Stimulated activated naive CD8-positive, alpha-beta T cell treated with anti-CD3 and anti-CD28 coated beads, Interleukin-15, amount 100 ng/mL, for 72 hours (primary cell): ENCODE data around the gene UBXN11.

Experiments used
- ATAC-seq: fragments of 150-1000 bp; cut with Tn5 transposase; 2 replicates; pipeline ENCODE4 v1.10.0; 2021; ENCODE audit warnings: mild to moderate bottlenecking, moderate library complexity
- DNase-seq, 2 donors: peaks; one replicate each; pipeline ENCODE4 v3.0.0; 2021 to 2022
- H3K27ac Mint-ChIP-seq, 2 donors: one replicate each; pipeline ENCODE4 v1.8.0; 2022; ENCODE audit warnings: mild to moderate bottlenecking in 2 of 2, mixed read lengths in 2 of 2, moderate library complexity in 2 of 2
- H3K27me3 Mint-ChIP-seq: one replicate; pipeline ENCODE4 v1.8.0; 2022; ENCODE audit warnings: mixed read lengths
- H3K4me1 Mint-ChIP-seq: one replicate; pipeline ENCODE4 v1.8.0; 2022; ENCODE audit warnings: mild to moderate bottlenecking, mixed read lengths
- H3K4me3 Mint-ChIP-seq, 2 donors: one replicate each; pipeline ENCODE4 v1.8.0; 2022; ENCODE audit warnings: mild to moderate bottlenecking in 2 of 2, mixed read lengths in 2 of 2, moderate library complexity in 1 of 2
- H3K9me3 Mint-ChIP-seq, 2 donors: one replicate each; pipeline ENCODE4 v1.8.0; 2022; ENCODE audit warnings: mixed read lengths in 2 of 2

Gene UBXN11

DNA sequence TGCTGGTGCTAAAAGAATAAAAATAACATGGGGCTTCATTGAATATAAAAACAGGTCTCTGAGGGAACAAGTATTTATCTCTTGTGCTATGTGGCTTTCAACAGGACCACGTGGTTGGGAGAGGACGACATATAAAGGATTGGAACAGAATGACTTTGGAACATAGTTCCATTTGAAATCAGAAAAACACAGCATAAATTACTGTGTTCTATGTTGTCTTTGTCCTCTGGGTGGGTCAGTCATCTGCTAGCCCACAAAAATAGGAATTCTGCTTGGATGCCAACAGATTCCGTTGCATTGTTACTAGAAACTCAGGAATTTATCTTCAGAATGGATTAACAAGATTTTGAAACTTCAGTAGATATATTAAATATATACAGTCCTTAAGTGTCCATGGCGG, 66.5 kb downstream of the UBXN11 start:
- peak overlapping the region in 1 of 2 donors; percentile 38 for H3K27ac Mint-ChIP-seq
- no peak for DNase-seq
- no peak overlapping the region for H3K4me3 Mint-ChIP-seq
- ATAC-seq = no peak
- H3K27me3 Mint-ChIP-seq = no peaks in the 10 kb centered on the region
- no peaks in the 10 kb centered on the region for H3K9me3 Mint-ChIP-seq
- H3K4me1 Mint-ChIP-seq = peaks cover 29% of the 10 kb centered on the region

DNA sequence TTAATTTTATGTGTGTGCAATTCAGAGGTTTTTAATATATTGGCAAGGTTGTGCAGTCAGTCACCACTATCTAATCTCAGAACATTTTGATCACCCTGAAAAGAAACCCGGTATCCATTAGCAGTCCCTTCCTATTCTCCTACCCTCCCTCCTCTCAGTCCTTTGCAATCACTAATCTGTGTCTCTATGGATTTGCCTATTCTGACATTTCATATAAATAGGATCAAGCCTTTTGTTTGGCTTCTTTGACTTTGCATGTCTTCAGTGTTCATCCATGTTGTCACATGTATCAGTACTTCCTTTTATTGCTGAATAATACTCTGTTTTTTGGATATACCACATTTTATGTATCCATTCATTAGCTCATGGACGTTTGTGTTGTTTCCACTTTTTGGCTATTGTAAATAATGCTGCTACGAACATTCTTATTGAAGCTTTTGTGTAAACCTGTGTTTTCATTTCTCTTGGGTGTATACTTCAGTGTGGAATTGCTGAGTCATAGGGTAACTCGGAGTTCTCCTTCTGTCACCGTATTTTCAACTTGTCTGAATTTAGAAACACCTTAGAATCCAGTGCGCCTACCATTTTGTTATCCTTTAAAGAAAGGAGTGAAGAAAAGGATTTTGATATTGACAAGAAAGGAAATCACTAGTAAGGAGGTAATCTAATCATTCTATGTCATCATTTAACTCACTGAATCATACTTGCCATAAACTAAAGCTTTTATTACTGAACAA, 69.0 kb downstream of the UBXN11 start:
- H3K9me3 Mint-ChIP-seq = no peaks in the 10 kb centered on the region
- H3K4me3 Mint-ChIP-seq = peak overlapping the region in 1 of 2 donors; percentile 42
- no peak for DNase-seq
- no peak overlapping the region for H3K27ac Mint-ChIP-seq
- ATAC-seq = no peak
- peaks cover 37% of the 10 kb centered on the region for H3K4me1 Mint-ChIP-seq
- no peaks in the 10 kb centered on the region for H3K27me3 Mint-ChIP-seq

DNA sequence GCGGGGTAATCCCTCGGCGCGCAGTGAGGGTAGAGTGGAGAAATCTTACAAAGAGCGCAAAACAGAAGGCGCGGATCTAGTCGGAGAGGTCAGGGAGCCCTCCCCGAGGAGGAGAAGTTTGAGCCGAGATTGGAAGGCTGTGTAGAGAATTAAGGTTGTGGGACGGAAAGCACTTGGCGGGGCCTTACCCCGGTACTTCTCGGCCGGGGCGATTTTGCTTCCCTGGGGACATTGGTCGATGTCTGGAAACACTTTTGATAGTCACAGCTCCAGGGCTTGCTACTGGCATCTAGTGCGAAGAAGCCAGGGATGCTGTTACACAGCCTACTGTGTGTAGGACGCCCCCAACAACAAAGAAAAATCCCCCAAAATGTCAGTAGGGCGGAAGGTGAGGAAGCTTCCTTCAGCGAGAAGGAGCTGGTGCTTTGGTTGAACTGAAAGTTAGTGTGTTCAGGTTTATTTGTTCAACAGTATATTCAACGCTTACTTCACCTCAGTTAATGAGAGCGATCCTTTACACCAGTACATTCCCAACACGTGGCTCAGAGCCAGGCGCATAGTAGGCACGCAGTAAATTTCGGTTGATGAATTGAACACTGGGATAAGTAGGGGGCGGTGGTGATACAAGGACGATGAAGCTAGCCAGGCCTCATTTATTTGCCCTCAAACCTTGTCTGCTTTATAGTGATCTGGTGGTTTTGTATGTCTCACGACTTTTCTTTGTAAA, 71.6 kb downstream of the UBXN11 start:
- ATAC-seq (no peak), DNase-seq (peak in 1 of 2 donors; percentile 8)
- Mint-ChIP-seq H3K27ac (peak overlapping the region; percentile 96 to 97), H3K4me3 (peak overlapping the region; percentile 91 to 100), H3K9me3 (no peaks in the 10 kb centered on the region), H3K4me1 (peaks cover 37% of the 10 kb centered on the region), H3K27me3 (no peaks in the 10 kb centered on the region)

DNA sequence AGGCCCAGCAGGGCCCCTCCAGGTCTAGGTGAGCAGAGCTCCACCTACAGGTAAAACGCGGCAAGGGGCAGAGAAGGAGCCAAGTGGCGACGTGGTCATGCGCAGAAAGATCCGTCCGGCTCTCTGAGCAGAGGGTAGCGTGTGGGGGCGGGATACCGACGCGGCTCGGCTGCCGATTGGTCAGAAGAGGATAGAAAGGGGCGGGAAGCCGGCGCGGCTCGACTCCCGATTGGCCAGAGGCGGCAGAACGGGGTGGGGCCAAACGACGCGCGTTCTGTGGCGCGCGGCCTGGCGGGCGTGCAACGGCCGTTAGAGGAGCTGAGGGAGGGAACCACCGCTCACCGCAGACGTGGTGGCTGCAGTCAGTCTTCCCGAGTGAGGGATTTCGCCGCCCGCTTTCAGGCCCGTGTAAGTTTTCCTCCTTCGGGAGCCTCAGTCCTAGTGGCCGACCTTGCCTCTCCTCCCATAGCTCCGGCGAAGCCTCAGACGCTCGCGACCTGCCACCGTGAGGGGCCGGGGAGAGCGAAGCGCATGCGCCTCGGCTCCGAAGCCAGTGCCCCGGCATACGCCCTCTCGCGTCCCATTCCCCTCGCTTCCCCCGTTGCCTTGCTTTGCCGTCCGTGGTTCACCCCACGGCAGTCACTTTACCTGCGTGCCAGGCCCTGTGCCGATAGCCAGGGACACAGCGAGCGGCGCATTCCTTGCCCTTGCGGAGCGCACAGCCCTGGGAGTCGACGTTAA, 72.4 kb downstream of the UBXN11 start, which contains the start of gene CEP85:
TSS of gene CEP85 (plus strand) at position 298 of the 741 bp plus-strand sequence. CDS start 5,584 bp downstream, outside the sequence.
- Mint-ChIP-seq H3K27me3 (no peaks in the 10 kb centered on the region), H3K27ac (peak within 1 kb of the TSS; percentile 96 to 97), H3K9me3 (no peaks in the 10 kb centered on the region), H3K4me3 (peak within 1 kb of the TSS; percentile 91 to 100), H3K4me1 (peaks cover 37% of the 10 kb centered on the region)
- peak; percentile 96 for ATAC-seq
- peak; percentile 98 to 99 for DNase-seq
